Prostate gland (tissue), 2 donors: ENCODE results near the gene SCGB1A1.

ENCODE experiments used
- CTCF ChIP-seq, 4 experiments: fragments of 200-600 bp in 2 of 4; fragments of 450-650 bp in 2 of 4; sonication (generic) in 2 of 4; IDR thresholded peaks; 1 replicate in 3 of 4; 2 replicates in 1 of 4; pipeline ENCODE4 v1.5.1; 2016 to 2019; ENCODE audit warnings: antibody characterized with exemption in 4 of 4, mild to moderate bottlenecking in 2 of 4, moderate library complexity in 2 of 4
- POLR2A ChIP-seq: fragments of 450-650 bp; IDR thresholded peaks from one replicate; pipeline ENCODE4 v1.6.1; 2016; ENCODE audit warnings: antibody characterized with exemption, mild to moderate bottlenecking

- TF ChIP-seq CTCF (IDR thresholded peaks at IDR 0.05) = no peak
- no peak for TF ChIP-seq POLR2A
Observed at GRCh38 chr11:62418136-62418535, 697 bp upstream of the SCGB1A1 start.
